GM19467 (cell line): Measurements from ENCODE around the gene ARHGEF3.

Source experiments
- ATAC-seq: cut with Tn5 transposase; IDR thresholded peaks from one replicate; pipeline ENCODE4 v1.9.1; 2021; ENCODE audit warnings: mild to moderate bottlenecking, moderate library complexity; ENCODE audit not compliant: unreplicated experiment

The ARHGEF3 gene

DNA sequence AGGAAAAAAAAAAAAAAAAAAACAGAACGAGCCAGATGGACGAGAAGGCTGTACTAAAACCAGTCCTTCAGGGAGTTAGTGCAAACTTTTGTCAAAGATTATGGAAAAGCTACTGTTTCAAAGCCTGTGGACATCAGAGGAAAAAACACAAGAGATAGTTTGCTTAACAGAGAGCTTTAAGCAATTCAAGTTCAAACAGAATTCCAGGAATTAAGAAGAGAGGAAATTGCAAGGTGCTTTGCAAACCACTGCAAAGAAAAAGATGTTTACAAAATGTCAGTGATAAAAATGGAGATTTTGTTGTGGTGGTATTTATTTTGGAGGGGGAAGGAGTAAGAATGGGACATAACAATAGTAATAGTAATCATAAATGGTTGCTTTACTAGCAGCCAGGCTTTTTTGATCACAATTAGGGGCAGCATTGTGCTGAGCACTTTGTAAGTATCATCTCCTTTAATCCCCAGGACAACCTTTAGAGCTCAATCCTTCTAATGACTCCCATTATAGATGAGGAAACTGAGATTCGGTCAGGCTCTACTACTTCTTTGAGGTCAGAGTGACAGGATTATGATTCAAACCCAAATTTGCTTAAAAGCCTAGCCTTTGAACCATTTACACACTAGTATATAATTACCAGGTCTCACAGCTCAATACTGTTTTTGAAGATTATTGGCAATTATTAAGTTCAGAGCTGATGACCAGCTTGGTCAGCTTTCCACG lies 22.4 kb upstream of the ARHGEF3 start:
- no peak for ATAC-seq

DNA sequence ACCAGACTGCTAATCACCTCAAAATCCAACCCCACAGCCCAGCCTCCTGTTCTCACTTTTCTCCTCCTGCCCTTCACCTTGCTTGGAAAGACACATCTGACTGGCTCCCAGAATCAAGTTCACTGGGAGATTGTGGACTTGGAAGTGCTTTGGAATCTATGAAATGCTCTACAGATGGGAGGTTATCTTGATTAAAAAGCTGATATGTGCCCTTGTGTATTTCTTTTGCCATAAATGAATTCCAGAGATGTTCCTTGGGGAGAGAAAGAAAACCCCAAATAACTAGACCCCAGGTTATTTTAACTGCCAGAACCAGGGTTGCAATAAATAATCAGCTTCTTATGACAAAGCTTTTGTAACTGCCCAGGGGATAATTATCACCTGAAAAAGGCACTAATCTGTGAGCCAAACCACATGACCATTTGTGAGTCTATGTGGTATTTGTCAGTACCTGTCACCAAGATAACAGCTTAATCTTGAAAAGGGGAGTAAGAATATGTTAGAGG lies 21.7 kb upstream of the ARHGEF3 start:
- no peak for ATAC-seq

DNA sequence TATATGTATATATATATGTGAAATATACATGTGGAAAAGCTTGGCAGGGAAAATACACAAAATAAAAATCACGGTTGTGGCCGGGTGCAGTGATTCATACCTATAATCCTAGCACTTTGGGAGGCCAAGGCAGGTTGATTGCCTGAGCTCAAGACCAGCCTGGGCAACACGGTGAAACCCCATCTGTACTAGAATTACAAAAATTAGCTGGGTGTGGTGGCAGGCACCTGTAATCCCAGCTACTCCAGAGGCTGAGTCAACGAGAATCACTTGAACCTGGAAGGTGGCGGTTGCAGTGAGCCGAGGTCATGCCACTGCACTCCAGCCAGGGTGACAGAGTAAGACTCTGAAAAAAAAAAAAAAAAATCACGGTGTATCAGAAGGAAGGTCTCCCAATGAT lies 20.8 kb upstream of the ARHGEF3 start:
- no peak for ATAC-seq

DNA sequence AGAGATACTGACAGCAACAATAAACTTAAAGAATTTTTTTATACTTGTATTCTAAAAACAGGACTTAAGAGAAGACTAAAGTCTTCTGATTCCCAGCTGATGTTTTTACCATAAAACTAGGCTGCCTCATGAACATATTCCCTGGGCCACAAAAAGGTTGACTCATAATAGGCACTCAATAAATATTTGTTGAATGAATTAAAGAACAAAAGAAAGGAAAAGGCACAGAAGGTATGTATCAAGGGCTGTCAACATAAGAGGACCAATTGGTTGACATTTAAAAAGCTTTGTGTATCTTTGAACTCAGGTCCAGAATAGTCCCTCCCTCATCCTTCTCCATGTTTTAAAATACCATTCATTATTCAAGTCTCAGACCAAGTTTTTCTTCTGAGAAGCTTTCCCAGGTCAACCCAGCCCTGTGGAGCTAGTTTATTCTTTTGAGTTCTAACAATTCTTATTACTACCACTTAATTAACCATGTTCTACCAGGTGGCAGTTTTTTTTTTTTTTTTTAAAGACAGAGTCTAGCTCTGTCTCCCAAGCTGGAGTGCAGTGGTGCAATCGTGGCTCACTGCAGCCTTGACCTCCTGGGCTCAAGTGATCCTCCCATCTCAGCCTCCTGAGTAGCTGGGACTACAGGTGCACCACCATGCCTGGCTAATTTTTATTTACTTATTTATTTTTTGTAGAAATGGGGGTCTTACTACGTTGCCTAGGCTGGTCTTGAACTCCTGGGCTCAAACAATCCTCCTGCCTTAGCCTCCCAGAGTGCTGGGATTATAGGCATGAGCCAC lies 17.5 kb upstream of the ARHGEF3 start:
- ATAC-seq, result no peak

DNA sequence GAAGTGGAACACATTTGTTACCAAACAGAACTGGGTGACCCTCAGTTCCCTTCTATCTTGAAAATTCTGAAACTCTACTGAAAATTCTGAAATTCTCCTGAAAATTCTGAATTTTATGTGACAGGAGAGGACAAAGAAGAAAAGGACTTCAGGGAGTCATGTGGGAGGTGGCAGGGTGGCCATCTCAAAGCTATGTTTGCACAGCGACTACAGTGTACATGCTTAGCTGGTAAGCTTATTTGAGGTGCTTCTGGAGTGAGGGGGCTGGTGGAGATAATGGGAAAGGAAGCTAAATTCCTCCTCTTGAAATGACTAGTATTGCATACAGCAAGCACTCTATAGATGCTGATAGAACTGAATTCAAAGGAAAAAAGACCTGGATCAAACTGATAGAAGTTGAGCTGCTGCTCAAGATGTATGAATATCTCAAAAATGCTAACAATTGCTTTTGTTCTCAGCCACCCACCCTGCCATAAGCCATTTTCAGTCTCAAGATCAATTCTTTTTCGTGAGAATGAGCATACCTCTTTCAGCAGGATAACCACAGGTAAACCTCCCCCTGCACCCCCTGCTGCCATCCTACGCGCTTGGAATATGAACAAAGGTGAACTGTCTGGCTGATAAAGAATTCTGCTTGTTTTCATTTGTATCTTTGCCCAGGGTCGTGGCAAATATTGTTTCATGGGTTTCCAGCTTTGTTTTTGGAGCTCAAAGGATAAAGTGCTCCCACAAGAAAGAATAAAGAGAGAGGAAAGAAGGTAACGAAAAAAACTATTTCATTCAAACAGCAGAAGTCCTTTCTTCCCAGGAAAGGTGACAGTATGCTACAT lies 16.6 kb upstream of the ARHGEF3 start:
- ATAC-seq, result no peak

DNA sequence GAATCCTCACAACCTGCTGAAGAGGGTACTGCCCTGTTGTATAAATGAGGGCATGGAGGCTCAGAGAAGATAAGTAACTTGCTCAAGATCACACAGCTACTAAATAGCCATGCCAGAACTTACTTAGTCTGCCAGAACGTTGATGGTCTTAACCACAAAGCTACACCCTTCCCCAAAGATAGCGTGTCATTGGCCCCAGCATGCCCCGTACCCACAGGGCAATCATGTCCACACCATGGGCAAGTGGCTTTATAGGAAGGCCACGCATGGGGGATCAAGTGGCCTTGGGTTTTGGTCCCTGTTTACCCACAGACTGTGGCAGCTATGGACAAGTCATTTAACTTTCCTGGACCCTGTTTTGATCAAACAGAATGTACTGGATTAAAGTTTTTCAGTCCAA lies 15.9 kb upstream of the ARHGEF3 start:
- no peak for ATAC-seq

DNA sequence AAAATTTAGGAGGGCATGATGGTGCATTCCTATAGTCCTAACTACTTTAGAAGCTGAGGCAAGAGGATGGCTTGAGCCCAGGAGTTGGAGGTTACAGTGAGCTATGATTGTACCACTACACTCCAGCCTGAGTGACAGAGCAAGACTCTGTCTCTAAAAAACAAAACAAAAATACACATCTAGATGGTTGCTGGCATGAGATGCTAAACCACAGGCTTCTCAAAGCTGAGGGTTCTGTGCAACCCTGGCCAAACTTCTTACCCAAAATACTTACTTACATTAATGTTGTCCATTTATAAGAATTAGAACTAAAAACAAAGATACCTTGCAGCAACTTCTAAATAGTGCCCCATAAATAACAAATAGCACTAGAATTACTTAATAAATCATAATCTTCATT lies 14.3 kb upstream of the ARHGEF3 start:
- ATAC-seq, result no peak

DNA sequence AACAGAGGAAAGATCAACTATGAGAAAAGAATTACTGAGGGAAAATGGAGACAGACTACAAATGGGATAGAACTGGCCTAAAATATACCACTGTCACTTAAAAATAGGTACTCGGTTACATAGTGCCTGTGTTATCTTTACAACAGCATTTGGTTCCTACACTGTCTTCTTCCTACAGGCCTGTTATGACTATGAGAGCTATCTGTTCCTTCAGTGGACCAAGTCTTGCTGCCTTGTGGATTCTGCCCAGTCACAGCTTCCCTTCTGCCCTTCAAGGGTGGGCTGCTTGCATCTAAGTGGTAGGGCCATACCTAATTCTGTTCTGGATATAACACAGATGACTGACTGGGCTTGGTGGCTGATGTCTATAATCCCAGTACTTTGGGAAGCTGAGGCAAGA lies 13.8 kb upstream of the ARHGEF3 start:
- ATAC-seq, result no peak

DNA sequence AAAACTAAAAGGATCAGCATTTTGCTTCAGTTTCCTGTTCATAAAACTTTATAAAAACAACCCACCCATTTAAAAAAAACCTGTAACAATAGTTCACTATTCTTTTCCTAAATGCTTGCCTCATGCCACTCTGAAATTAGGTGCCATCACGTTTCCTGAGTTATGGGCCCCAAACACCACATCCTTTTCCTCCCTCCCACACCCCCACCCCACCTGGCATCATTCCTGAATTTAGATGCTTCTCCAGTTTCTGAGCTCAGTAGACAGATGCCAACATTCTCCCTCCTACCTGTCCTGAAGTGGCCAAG lies 11.9 kb upstream of the ARHGEF3 start:
- no peak for ATAC-seq

DNA sequence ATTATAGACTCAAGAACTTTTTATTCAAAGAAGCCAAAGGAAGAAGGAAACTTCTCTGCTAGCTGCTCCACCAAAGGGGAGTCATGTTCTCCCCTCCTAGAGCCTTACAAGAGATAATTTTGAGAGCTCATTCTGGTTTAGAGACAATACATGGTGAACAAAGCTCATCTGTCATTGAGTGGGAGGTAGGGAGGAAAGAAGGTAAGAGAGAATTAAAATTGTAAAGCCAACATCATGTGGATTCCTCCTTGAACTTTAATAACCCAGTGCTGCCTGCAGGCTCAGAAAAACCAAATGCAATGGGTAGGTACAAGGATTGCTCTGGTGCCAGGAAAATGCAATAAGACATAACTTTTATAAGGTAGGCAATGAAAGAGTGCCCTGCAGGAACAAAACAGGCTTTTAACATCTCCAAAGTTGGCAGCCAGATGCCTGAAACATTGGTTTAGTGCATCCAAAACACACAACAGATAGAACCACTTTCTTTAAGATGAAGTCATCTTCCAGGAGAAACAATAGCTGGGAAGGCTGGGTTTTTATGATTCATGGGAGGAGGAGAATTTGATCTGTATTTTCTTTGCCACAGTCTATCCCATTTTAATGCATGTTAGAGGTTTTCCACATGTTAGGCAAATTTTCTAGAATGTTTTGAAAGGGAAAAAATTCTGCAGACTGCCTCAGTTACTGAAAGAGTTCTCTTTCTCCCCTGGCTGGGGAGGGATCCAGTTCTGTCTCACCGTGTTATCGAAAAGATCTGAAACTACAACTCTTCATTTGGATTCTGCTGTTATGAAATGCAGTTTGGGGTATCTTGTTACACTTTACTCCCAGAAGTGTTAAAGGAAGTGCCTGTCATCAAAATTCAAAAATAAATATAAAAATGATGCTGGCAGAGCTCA lies 11.3 kb upstream of the ARHGEF3 start:
- no peak for ATAC-seq

DNA sequence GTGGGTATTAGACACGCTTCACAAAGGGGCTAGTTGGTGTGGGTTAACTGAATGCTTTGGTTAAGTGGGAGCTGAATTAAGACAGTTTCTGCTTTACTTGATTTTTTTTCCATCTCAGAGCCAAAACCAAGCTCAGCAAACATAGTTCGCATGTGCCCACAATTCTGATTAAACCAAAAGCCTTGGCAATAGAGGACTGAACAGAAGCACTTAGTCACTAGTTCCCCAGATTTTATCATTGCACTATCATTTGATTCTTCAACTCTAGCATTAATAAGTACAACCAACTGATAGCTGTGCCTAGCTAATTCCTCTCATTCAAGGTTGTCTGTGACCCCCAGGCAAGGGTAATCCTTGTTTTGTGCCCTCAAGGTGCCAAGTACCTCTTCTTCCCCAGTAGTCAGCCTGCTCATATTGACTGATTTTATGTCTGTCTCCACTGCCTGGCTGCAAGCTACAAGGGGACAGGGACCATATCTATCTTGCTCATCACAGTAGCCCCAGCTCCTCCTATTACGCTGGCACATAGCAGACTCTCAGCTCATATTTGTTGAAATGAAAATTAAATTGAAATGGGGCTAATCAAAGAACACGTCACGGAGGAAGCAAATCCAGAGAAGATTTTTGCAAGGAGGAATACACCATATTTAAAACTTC lies 9.9 kb upstream of the ARHGEF3 start:
- ATAC-seq, result no peak

DNA sequence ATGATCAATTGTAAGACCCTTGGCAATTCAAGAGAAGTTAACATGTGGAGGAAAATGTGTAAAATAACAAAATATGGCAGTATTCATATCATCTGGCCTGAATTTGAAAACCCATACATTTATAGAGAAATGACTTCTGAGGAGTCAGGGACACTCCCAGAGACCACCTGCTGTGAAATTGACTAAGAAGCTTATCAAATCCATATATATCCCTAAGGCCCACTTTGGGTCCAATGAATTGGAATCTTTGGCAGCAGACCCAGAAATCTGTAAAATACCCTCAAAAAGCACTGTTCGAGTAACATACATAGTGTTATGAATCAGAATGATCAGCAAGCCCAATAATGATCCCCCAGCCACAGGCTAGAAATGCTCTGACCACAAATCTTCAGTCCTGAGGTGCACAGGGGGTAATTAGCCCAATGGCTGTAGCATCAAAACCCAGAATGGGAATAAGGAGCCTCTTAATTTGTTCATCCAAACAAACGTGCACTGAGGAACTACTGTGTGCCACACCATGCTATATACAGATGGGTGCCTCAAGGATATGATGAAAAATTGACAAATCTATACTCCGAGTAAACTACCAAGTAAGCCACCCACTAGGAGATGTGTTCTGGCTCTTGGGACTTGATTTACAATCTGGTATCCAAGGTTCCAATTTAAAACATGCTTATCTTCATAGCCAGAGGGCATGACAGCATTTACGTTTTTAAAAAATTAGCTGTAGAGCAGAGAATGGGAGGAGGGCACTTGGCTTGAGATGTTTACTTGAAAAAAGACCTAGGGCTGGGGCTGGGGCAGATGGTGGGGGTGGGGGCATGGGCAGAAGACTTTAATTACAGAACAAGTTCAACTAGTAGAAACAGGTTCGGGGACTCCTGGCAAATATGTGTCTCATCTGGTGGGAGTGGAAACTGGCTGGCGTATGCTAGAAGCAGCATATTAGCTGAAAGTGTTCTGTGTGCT lies 9.1 kb upstream of the ARHGEF3 start:
- ATAC-seq, result no peak

DNA sequence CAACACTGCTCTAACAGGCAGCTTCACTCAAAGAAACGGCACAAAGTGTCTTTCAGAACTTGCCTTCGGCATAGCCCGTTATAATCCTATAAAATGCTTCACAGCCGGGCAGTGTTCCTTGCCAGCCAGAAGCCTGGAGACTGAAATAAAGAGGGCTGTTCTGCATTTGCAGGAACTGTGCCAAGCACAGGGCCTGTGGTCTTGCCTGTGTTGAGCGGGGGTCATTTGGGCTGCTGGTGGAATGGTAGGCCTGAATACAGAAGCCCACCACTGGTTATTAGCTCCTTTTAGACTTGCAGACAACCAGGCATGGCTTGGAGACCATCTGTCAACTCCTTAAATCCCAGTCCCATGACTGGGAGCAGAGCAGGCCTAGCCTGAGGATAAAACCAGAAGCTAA lies 4.7 kb upstream of the ARHGEF3 start:
- ATAC-seq, result no peak

DNA sequence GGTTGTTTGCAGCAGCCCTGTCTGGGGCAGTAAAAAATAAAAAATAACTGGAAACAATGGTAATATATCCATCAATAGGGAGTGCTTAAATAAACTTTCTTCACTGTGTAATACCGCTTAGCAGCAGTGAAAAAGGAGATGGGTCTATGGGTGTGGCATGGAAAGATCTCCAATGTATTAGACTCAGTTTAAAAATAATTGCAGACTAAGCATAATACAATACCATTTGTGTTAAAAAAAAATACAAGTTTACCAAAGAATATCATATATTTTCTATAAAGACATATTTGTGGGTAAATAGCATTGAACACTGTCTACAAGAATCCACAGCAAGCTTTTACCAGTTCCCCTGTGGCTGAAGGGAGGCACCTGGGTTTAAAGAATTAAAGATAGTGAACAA lies 1.0 kb upstream of the ARHGEF3 start:
- no peak for ATAC-seq

DNA sequence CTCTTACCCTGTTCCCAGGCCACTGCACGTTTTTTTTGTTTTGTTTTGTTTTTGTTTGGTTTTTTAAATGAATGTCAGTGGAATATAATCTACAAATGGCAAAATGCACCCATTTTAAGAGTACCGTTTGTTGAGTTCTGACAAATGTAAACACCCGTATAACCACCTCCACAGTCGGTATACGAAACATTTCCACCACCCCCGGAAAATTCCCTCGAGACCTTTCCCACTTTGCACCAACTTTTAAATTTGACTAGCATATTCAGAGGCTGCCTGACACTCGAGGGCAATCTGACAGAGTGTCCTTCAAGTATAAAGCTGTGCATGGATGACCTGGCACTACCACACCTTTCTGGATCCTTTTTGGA lies 613 bp upstream of the ARHGEF3 start:
- ATAC-seq, result no peak

DNA sequence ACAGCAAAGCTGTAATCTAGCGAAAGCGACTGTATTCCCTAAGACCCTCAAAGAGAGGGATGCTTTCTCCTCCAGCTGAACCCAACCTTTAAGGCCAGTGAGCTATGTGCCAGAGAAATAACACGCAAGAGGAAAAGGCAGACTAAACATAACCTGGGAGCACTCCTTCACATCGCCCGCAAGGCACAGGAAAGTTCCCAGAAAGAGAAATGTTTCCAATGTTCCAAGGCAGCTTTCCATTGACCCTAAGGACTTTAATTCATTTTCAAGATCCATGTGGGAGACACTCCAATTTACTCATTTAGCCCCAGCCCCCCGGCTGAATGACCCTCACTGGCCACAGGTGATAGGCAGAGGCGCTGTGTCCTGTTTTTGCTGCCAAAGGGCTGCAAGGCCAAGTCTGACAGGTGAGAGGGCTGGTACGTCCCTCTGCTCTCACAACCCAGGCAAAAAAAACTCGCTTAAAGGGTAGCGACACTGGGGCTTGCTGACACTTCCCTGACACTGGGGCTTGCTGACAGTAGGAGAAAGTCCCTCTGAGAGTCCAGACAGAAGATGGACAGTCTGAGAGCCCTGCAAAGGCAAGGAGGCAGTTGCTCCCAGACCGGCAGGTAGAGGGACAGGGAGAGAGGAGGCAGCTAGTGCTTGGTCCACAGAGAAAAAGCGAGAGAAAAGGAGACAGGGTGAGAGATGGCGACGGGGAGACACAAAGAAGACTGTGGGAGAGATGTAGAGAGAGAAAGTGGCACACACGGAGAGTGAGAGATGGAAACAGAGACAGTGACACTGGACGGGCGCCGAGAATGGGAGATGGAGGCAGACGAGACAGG lies 702 bp downstream of the ARHGEF3 start:
- no peak for ATAC-seq

DNA sequence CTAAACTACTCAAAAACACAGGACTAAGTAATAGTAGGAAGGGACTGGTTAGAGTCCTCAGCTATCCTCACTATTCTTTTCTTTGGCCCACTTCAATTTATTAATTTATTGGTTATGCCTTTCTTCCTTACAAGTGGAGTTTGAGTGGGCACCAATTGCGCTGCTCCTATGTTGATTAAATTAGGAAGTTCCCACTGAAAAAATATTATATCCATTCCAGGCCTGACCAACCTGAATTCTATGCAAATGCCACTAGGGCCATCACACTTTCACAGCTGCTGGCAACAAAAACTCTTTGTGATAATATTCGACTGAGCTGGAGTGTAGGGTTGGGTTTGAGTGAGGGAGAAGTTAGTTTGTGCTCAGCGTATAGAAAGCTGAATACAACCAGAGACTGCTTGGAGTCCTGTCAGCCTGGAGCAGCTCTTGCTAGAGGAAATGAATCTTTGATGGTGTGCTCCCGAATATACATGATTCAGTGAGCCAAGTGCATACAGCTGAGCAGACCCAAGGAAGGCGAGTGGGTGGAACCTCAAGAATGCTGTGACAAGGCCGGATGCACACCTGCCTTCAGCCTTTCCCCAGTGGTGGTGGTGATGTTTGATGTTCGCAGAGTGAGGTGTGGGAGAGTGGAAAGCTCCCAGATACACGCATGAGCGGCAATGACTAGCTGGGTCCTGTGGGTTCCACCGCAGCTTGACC lies 1.5 kb downstream of the ARHGEF3 start:
- peak; percentile 34 for ATAC-seq
